SK-N-SH (cell line): Measurements from ENCODE around the gene FSD2.

ENCODE experiments used
- MXI1 ChIP-seq: IDR thresholded peaks from 2 replicates; pipeline ENCODE4 v1.6.1; 2012; ENCODE audit warnings: mild to moderate bottlenecking, low read depth, low read length, improper control_type of control experiment
- POLR2AphosphoS5 ChIP-seq: IDR thresholded peaks from 2 replicates; pipeline ENCODE4 v1.6.1; 2012; ENCODE audit warnings: low read depth, low read length
- RFX5 ChIP-seq: IDR thresholded peaks from 2 replicates; pipeline ENCODE4 v1.6.1; 2012; ENCODE audit warnings: mild to moderate bottlenecking, improper control_type of control experiment, low read length
- RXRA ChIP-seq: IDR thresholded peaks from 2 replicates; pipeline ENCODE4 v1.4.0; 2012; ENCODE audit warnings: low read depth, mild to moderate bottlenecking, borderline replicate concordance
- SIN3A ChIP-seq: IDR thresholded peaks from 2 replicates; pipeline ENCODE4 v1.6.1; 2012; ENCODE audit warnings: low read depth, mild to moderate bottlenecking, low read length, moderate library complexity, borderline replicate concordance
- TEAD4 ChIP-seq: IDR thresholded peaks from 2 replicates; pipeline ENCODE4 v1.4.0; 2012; ENCODE audit warnings: mild to moderate bottlenecking, borderline replicate concordance; ENCODE audit not compliant: insufficient read depth
- TF ChIP-seq, protein P1 (sequence below): IDR thresholded peaks from 2 replicates; pipeline ENCODE4 v1.4.0; 2012; ENCODE audit warnings: low read depth, borderline replicate concordance
- TF ChIP-seq, protein P2 (sequence below): IDR thresholded peaks from 2 replicates; pipeline ENCODE4 v1.4.0; 2012; ENCODE audit warnings: low read depth
- TF ChIP-seq, protein P3 (sequence below): IDR thresholded peaks from 2 replicates; pipeline ENCODE4 v1.6.1; 2012; ENCODE audit warnings: mild to moderate bottlenecking, low read depth, low read length, moderate library complexity
- TF ChIP-seq, protein P4 (sequence below): fragments of 200-600 bp; sonication (generic); IDR thresholded peaks from 2 replicates; pipeline ENCODE4 v1.6.1; 2017; ENCODE audit warnings: antibody characterized with exemption, mild to moderate bottlenecking, moderate library complexity
- TF ChIP-seq, protein P5 (sequence below): fragments of 150-350 bp; IDR thresholded peaks from 2 replicates; pipeline ENCODE4 v1.6.1; 2017; ENCODE audit warnings: antibody characterized with exemption, low read length, low read depth, borderline replicate concordance

GRCh38 chr15:82805994-82806406 is at the start of gene FSD2:
- TF ChIP-seq POLR2AphosphoS5: no peak
- TF ChIP-seq, protein P1, sequence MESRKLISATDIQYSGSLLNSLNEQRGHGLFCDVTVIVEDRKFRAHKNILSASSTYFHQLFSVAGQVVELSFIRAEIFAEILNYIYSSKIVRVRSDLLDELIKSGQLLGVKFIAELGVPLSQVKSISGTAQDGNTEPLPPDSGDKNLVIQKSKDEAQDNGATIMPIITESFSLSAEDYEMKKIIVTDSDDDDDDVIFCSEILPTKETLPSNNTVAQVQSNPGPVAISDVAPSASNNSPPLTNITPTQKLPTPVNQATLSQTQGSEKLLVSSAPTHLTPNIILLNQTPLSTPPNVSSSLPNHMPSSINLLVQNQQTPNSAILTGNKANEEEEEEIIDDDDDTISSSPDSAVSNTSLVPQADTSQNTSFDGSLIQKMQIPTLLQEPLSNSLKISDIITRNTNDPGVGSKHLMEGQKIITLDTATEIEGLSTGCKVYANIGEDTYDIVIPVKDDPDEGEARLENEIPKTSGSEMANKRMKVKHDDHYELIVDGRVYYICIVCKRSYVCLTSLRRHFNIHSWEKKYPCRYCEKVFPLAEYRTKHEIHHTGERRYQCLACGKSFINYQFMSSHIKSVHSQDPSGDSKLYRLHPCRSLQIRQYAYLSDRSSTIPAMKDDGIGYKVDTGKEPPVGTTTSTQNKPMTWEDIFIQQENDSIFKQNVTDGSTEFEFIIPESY: no peak
- TF ChIP-seq, protein P2, sequence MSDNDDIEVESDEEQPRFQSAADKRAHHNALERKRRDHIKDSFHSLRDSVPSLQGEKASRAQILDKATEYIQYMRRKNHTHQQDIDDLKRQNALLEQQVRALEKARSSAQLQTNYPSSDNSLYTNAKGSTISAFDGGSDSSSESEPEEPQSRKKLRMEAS: no peak
- TF ChIP-seq, protein P3, sequence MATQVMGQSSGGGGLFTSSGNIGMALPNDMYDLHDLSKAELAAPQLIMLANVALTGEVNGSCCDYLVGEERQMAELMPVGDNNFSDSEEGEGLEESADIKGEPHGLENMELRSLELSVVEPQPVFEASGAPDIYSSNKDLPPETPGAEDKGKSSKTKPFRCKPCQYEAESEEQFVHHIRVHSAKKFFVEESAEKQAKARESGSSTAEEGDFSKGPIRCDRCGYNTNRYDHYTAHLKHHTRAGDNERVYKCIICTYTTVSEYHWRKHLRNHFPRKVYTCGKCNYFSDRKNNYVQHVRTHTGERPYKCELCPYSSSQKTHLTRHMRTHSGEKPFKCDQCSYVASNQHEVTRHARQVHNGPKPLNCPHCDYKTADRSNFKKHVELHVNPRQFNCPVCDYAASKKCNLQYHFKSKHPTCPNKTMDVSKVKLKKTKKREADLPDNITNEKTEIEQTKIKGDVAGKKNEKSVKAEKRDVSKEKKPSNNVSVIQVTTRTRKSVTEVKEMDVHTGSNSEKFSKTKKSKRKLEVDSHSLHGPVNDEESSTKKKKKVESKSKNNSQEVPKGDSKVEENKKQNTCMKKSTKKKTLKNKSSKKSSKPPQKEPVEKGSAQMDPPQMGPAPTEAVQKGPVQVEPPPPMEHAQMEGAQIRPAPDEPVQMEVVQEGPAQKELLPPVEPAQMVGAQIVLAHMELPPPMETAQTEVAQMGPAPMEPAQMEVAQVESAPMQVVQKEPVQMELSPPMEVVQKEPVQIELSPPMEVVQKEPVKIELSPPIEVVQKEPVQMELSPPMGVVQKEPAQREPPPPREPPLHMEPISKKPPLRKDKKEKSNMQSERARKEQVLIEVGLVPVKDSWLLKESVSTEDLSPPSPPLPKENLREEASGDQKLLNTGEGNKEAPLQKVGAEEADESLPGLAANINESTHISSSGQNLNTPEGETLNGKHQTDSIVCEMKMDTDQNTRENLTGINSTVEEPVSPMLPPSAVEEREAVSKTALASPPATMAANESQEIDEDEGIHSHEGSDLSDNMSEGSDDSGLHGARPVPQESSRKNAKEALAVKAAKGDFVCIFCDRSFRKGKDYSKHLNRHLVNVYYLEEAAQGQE: no peak
- no peak for TF ChIP-seq TEAD4
- TF ChIP-seq, protein P4, sequence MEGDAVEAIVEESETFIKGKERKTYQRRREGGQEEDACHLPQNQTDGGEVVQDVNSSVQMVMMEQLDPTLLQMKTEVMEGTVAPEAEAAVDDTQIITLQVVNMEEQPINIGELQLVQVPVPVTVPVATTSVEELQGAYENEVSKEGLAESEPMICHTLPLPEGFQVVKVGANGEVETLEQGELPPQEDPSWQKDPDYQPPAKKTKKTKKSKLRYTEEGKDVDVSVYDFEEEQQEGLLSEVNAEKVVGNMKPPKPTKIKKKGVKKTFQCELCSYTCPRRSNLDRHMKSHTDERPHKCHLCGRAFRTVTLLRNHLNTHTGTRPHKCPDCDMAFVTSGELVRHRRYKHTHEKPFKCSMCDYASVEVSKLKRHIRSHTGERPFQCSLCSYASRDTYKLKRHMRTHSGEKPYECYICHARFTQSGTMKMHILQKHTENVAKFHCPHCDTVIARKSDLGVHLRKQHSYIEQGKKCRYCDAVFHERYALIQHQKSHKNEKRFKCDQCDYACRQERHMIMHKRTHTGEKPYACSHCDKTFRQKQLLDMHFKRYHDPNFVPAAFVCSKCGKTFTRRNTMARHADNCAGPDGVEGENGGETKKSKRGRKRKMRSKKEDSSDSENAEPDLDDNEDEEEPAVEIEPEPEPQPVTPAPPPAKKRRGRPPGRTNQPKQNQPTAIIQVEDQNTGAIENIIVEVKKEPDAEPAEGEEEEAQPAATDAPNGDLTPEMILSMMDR: no peak
- no peak for TF ChIP-seq RFX5
- TF ChIP-seq MXI1: no peak
- no peak for TF ChIP-seq RXRA
- TF ChIP-seq, protein P5, sequence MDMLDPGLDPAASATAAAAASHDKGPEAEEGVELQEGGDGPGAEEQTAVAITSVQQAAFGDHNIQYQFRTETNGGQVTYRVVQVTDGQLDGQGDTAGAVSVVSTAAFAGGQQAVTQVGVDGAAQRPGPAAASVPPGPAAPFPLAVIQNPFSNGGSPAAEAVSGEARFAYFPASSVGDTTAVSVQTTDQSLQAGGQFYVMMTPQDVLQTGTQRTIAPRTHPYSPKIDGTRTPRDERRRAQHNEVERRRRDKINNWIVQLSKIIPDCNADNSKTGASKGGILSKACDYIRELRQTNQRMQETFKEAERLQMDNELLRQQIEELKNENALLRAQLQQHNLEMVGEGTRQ: no peak
- TF ChIP-seq SIN3A: no peak
